ENCODE results near the gene NT5C3A. TPM values are rescaled to one million over a fixed set of nuclear protein-coding genes. Genes with fewer than 3 reads are reported as not detected.

Gene NT5C3A
- total and polyA plus RNA-seq, 9 of the 15 experiments (the other 6 are each of a cell fraction or from before 2014, with no cell fraction given), result 18.6 to 60.1 (median 40.0) TPM

DNA sequence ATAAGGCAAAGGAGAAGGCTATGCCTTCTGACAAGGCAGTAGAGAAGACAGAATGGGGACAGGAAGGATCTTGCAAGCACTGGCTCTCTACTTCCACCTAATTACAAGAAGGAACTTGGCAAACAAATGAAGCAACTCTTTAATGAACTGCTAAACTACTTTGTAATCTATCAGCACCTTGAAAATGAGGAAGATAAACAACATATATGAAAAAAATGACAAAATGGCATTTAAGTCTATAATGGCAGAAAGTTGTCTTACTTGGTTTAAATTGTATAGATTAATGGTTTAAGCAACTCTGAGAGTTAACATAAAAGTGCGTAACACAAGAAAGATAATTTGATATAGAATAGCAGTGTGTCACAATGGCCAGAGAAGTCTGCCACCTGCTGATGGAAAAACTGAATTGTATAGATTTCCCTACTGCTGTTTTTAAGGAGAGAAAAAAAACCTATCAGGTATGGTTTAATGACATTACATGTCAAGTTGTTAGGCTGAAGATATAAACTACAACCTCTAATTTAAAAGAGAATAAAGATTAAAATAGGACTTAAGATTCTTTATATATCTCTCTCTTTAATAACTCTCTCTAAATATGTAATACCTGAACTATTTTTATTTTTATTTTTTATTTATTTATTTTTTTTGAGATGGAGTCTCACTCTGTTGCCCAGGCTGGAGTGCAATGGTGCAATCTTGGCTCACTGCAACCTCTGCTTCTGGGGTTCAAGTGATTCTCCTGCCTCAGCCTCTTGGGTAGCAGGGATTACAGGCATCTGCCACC lies 11.8 kb downstream of the NT5C3A start (continued):
- no peak for TF ChIP-seq SNAPC5 (CRISPR knock-in tag; IDR thresholded peaks at IDR 0.05)
- TF ChIP-seq, protein P1, sequence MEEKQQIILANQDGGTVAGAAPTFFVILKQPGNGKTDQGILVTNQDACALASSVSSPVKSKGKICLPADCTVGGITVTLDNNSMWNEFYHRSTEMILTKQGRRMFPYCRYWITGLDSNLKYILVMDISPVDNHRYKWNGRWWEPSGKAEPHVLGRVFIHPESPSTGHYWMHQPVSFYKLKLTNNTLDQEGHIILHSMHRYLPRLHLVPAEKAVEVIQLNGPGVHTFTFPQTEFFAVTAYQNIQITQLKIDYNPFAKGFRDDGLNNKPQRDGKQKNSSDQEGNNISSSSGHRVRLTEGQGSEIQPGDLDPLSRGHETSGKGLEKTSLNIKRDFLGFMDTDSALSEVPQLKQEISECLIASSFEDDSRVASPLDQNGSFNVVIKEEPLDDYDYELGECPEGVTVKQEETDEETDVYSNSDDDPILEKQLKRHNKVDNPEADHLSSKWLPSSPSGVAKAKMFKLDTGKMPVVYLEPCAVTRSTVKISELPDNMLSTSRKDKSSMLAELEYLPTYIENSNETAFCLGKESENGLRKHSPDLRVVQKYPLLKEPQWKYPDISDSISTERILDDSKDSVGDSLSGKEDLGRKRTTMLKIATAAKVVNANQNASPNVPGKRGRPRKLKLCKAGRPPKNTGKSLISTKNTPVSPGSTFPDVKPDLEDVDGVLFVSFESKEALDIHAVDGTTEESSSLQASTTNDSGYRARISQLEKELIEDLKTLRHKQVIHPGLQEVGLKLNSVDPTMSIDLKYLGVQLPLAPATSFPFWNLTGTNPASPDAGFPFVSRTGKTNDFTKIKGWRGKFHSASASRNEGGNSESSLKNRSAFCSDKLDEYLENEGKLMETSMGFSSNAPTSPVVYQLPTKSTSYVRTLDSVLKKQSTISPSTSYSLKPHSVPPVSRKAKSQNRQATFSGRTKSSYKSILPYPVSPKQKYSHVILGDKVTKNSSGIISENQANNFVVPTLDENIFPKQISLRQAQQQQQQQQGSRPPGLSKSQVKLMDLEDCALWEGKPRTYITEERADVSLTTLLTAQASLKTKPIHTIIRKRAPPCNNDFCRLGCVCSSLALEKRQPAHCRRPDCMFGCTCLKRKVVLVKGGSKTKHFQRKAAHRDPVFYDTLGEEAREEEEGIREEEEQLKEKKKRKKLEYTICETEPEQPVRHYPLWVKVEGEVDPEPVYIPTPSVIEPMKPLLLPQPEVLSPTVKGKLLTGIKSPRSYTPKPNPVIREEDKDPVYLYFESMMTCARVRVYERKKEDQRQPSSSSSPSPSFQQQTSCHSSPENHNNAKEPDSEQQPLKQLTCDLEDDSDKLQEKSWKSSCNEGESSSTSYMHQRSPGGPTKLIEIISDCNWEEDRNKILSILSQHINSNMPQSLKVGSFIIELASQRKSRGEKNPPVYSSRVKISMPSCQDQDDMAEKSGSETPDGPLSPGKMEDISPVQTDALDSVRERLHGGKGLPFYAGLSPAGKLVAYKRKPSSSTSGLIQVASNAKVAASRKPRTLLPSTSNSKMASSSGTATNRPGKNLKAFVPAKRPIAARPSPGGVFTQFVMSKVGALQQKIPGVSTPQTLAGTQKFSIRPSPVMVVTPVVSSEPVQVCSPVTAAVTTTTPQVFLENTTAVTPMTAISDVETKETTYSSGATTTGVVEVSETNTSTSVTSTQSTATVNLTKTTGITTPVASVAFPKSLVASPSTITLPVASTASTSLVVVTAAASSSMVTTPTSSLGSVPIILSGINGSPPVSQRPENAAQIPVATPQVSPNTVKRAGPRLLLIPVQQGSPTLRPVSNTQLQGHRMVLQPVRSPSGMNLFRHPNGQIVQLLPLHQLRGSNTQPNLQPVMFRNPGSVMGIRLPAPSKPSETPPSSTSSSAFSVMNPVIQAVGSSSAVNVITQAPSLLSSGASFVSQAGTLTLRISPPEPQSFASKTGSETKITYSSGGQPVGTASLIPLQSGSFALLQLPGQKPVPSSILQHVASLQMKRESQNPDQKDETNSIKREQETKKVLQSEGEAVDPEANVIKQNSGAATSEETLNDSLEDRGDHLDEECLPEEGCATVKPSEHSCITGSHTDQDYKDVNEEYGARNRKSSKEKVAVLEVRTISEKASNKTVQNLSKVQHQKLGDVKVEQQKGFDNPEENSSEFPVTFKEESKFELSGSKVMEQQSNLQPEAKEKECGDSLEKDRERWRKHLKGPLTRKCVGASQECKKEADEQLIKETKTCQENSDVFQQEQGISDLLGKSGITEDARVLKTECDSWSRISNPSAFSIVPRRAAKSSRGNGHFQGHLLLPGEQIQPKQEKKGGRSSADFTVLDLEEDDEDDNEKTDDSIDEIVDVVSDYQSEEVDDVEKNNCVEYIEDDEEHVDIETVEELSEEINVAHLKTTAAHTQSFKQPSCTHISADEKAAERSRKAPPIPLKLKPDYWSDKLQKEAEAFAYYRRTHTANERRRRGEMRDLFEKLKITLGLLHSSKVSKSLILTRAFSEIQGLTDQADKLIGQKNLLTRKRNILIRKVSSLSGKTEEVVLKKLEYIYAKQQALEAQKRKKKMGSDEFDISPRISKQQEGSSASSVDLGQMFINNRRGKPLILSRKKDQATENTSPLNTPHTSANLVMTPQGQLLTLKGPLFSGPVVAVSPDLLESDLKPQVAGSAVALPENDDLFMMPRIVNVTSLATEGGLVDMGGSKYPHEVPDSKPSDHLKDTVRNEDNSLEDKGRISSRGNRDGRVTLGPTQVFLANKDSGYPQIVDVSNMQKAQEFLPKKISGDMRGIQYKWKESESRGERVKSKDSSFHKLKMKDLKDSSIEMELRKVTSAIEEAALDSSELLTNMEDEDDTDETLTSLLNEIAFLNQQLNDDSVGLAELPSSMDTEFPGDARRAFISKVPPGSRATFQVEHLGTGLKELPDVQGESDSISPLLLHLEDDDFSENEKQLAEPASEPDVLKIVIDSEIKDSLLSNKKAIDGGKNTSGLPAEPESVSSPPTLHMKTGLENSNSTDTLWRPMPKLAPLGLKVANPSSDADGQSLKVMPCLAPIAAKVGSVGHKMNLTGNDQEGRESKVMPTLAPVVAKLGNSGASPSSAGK (IDR thresholded peaks at IDR 0.05), result 0 out of 2 replicates have a peak, but pooled peaks have one; percentile 18
- TF ChIP-seq, protein P2, sequence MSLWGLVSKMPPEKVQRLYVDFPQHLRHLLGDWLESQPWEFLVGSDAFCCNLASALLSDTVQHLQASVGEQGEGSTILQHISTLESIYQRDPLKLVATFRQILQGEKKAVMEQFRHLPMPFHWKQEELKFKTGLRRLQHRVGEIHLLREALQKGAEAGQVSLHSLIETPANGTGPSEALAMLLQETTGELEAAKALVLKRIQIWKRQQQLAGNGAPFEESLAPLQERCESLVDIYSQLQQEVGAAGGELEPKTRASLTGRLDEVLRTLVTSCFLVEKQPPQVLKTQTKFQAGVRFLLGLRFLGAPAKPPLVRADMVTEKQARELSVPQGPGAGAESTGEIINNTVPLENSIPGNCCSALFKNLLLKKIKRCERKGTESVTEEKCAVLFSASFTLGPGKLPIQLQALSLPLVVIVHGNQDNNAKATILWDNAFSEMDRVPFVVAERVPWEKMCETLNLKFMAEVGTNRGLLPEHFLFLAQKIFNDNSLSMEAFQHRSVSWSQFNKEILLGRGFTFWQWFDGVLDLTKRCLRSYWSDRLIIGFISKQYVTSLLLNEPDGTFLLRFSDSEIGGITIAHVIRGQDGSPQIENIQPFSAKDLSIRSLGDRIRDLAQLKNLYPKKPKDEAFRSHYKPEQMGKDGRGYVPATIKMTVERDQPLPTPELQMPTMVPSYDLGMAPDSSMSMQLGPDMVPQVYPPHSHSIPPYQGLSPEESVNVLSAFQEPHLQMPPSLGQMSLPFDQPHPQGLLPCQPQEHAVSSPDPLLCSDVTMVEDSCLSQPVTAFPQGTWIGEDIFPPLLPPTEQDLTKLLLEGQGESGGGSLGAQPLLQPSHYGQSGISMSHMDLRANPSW (CRISPR knock-in tag; IDR thresholded peaks at IDR 0.05), result no peak
- TF ChIP-seq, protein P3, sequence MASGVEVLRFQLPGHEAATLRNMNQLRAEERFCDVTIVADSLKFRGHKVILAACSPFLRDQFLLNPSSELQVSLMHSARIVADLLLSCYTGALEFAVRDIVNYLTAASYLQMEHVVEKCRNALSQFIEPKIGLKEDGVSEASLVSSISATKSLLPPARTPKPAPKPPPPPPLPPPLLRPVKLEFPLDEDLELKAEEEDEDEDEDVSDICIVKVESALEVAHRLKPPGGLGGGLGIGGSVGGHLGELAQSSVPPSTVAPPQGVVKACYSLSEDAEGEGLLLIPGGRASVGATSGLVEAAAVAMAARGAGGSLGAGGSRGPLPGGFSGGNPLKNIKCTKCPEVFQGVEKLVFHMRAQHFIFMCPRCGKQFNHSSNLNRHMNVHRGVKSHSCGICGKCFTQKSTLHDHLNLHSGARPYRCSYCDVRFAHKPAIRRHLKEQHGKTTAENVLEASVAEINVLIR (CRISPR knock-in tag; IDR thresholded peaks at IDR 0.05), result no peak
- TF ChIP-seq ZFP36 (IDR thresholded peaks at IDR 0.05; ENCODE audit: low read depth, low read length, partially characterized antibody), result no peak
- TF ChIP-seq PTRF (tag; IDR thresholded peaks at IDR 0.05), result no peak
- peak; percentile 42; the same call in 1 of the 2 replicates for TF ChIP-seq SMC3 (conservative IDR thresholded peaks at IDR 0.05; ENCODE audit: insufficient read depth, low read depth, low read length)
- no peak for TF ChIP-seq EZH2 (IDR thresholded peaks at IDR 0.05; ENCODE audit: borderline replicate concordance, low read depth, low read length)
- 0 out of 2 replicates have a peak, but pooled peaks have one; percentile 20 for TF ChIP-seq ZNF121 (CRISPR knock-in tag; conservative IDR thresholded peaks at IDR 0.05)
- no peak for TF ChIP-seq POLR2B (IDR thresholded peaks at IDR 0.05; ENCODE audit: low read depth, partially characterized antibody)
